GM23248 (cell line): ENCODE results near the gene OTUD6A.

Experiments
- EZH2 ChIP-seq: fragments of 200-600 bp; sonication (generic); IDR thresholded peaks from 2 replicates; pipeline ENCODE4 v1.6.1; 2018; ENCODE audit warnings: antibody characterized with exemption, mild to moderate bottlenecking; ENCODE audit not compliant: insufficient read depth, poor library complexity, severe bottlenecking
- EZH2phosphoT487 ChIP-seq: fragments of 200-600 bp; sonication (generic); IDR thresholded peaks from 2 replicates; pipeline ENCODE4 v1.6.1; 2018; ENCODE audit warnings: antibody characterized with exemption, moderate library complexity, mild to moderate bottlenecking, low read depth; ENCODE audit not compliant: insufficient read depth

- TF ChIP-seq EZH2 (no peak), EZH2phosphoT487 (no peak)
These were observed 48.5 kb upstream of the OTUD6A start for GRCh38 chrX:70013466-70014381.
